NT2/D1 (cell line): Measurements from ENCODE around the gene PHACTR1.

Experiments used
- DNase-seq: peaks from one replicate; pipeline ENCODE4 v3.0.0-alpha.2; 2011; ENCODE audit warnings: low read depth, low spot score
- H3K27me3 ChIP-seq: 2 replicates; pipeline ENCODE4 v1.6.0; 2011; ENCODE audit warnings: mild to moderate bottlenecking; ENCODE audit not compliant: insufficient read length, insufficient read depth
- H3K36me3 ChIP-seq: 2 replicates; pipeline ENCODE4 v1.6.1; 2011; ENCODE audit warnings: mild to moderate bottlenecking, low read length, mixed read lengths; ENCODE audit not compliant: insufficient read depth, insufficient read length
- H3K4me1 ChIP-seq: 2 replicates; pipeline ENCODE4 v1.5.1; 2011; ENCODE audit not compliant: insufficient read depth, insufficient read length
- H3K4me3 ChIP-seq: 2 replicates; pipeline ENCODE4 v1.5.1; 2011; ENCODE audit warnings: low read depth; ENCODE audit not compliant: insufficient read length
- H3K9ac ChIP-seq: 2 replicates; pipeline ENCODE4 v1.6.0; 2011; ENCODE audit warnings: low read depth; ENCODE audit not compliant: insufficient read length
- H3K9me3 ChIP-seq: 2 replicates; pipeline ENCODE4 v1.5.1; 2011; ENCODE audit warnings: mild to moderate bottlenecking, low read length; ENCODE audit not compliant: insufficient read depth
- SUZ12 ChIP-seq: IDR thresholded peaks from 2 replicates; pipeline ENCODE4 v1.6.1; 2011; ENCODE audit not compliant: insufficient read length, insufficient read depth; ENCODE audit errors: extremely low read depth
- YY1 ChIP-seq: IDR thresholded peaks from 2 replicates; pipeline ENCODE4 v1.6.1; 2011; ENCODE audit not compliant: insufficient read length, insufficient read depth
- ZNF274 ChIP-seq: IDR thresholded peaks from 2 replicates; pipeline ENCODE4 v1.6.1; 2011; ENCODE audit warnings: mild to moderate bottlenecking, low read depth, low read length

PHACTR1 gene

GRCh38 chr6:13212096-13212495 lies 495.5 kb downstream of the PHACTR1 start:
- Histone ChIP-seq H3K9ac (no peak overlapping the region), H3K4me3 (no peak overlapping the region), H3K36me3 (no peaks in the 10 kb centered on the region), H3K4me1 (no peaks in the 10 kb centered on the region), H3K9me3 (no peaks in the 10 kb centered on the region), H3K27me3 (no peaks in the 10 kb centered on the region)
- TF ChIP-seq ZNF274 (no peak), SUZ12 (no peak), YY1 (no peak)
- no peak for DNase-seq

GRCh38 chr6:13212538-13212937 lies 496.0 kb downstream of the PHACTR1 start:
- Histone ChIP-seq H3K4me3 (no peak overlapping the region), H3K36me3 (no peaks in the 10 kb centered on the region), H3K9me3 (no peaks in the 10 kb centered on the region), H3K9ac (no peak overlapping the region), H3K27me3 (no peaks in the 10 kb centered on the region), H3K4me1 (no peaks in the 10 kb centered on the region)
- TF ChIP-seq YY1 (no peak), ZNF274 (no peak), SUZ12 (no peak)
- no peak for DNase-seq

- Histone ChIP-seq H3K9ac (no peak overlapping the region), H3K27me3 (no peaks in the 10 kb centered on the region), H3K36me3 (no peaks in the 10 kb centered on the region), H3K9me3 (no peaks in the 10 kb centered on the region), H3K4me1 (no peaks in the 10 kb centered on the region), H3K4me3 (no peak overlapping the region)
- DNase-seq = no peak
- no peak for TF ChIP-seq YY1
- TF ChIP-seq ZNF274 = no peak
- TF ChIP-seq SUZ12 = no peak
Observed at GRCh38 chr6:13215390-13215789, 498.8 kb downstream of the PHACTR1 start.

- Histone ChIP-seq H3K4me1 (no peaks in the 10 kb centered on the region), H3K4me3 (no peak overlapping the region), H3K9me3 (no peaks in the 10 kb centered on the region), H3K9ac (no peak overlapping the region), H3K36me3 (no peaks in the 10 kb centered on the region), H3K27me3 (no peaks in the 10 kb centered on the region)
- no peak for TF ChIP-seq YY1
- TF ChIP-seq SUZ12 = no peak
- no peak for TF ChIP-seq ZNF274
- no peak for DNase-seq
Observed at GRCh38 chr6:13216236-13217014, 499.9 kb downstream of the PHACTR1 start.

- Histone ChIP-seq H3K9ac (no peak overlapping the region), H3K4me1 (no peaks in the 10 kb centered on the region), H3K9me3 (no peaks in the 10 kb centered on the region), H3K36me3 (no peaks in the 10 kb centered on the region), H3K4me3 (no peak overlapping the region), H3K27me3 (no peaks in the 10 kb centered on the region)
- TF ChIP-seq YY1 (no peak), ZNF274 (no peak), SUZ12 (no peak)
- no peak for DNase-seq
Observed at GRCh38 chr6:13217206-13217905, 500.8 kb downstream of the PHACTR1 start.

DNA sequence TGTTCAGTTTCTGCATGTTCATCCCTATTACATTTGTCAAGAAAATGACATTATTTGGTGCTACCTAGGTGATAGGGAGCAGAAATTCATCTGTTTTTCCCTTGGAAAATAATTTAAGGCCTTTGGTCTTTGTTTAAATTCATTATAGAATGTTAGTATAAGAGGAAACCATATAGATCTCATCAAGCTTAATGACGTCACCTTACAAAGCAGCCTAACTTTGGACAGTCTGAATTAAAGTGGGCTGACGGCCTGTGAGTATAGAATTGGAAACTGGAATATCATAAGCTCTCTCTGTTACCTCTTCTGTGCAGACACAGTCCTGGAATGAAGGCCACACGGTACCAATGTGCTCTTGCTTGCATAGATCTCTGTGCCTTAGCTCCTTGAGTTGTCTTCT lies 503.7 kb downstream of the PHACTR1 start:
- Histone ChIP-seq H3K9ac (no peak overlapping the region), H3K9me3 (no peaks in the 10 kb centered on the region), H3K36me3 (no peaks in the 10 kb centered on the region), H3K27me3 (no peaks in the 10 kb centered on the region), H3K4me1 (no peaks in the 10 kb centered on the region), H3K4me3 (no peak overlapping the region)
- DNase-seq = no peak
- no peak for TF ChIP-seq ZNF274
- no peak for TF ChIP-seq SUZ12
- no peak for TF ChIP-seq YY1

GRCh38 chr6:13222048-13222447 lies 505.5 kb downstream of the PHACTR1 start:
- Histone ChIP-seq H3K4me1 (no peaks in the 10 kb centered on the region), H3K4me3 (no peak overlapping the region), H3K27me3 (no peaks in the 10 kb centered on the region), H3K36me3 (no peaks in the 10 kb centered on the region), H3K9me3 (no peaks in the 10 kb centered on the region), H3K9ac (no peak overlapping the region)
- TF ChIP-seq SUZ12 (no peak), YY1 (no peak), ZNF274 (no peak)
- no peak for DNase-seq
